Stimulated activated memory B cell treated with anti-CD40 and anti-IgM and Interleukin-4, amounts not matched to agents 10 μg/mL and 1 μg/mL and 100 μg/mL, for 72 hours (primary cell): ENCODE results near the gene SPATS2L.

Experiments used
- ATAC-seq: fragments of 150-1000 bp; cut with Tn5 transposase; 2 replicates; pipeline ENCODE4 v1.10.0; 2021
- H3K27ac Mint-ChIP-seq: one replicate; pipeline ENCODE4 v1.8.0; 2022; ENCODE audit warnings: mild to moderate bottlenecking, mixed read lengths
- H3K27me3 Mint-ChIP-seq: one replicate; pipeline ENCODE4 v1.8.0; 2022; ENCODE audit warnings: mixed read lengths
- H3K36me3 Mint-ChIP-seq: one replicate; pipeline ENCODE4 v1.8.0; 2022; ENCODE audit warnings: mixed read lengths
- H3K4me1 Mint-ChIP-seq: one replicate; pipeline ENCODE4 v1.8.0; 2022; ENCODE audit warnings: mixed read lengths
- H3K4me3 Mint-ChIP-seq: one replicate; pipeline ENCODE4 v1.8.0; 2022; ENCODE audit warnings: mild to moderate bottlenecking, moderate library complexity, mixed read lengths
- H3K9me3 Mint-ChIP-seq: one replicate; pipeline ENCODE4 v1.8.0; 2022; ENCODE audit warnings: mixed read lengths

The SPATS2L gene

DNA sequence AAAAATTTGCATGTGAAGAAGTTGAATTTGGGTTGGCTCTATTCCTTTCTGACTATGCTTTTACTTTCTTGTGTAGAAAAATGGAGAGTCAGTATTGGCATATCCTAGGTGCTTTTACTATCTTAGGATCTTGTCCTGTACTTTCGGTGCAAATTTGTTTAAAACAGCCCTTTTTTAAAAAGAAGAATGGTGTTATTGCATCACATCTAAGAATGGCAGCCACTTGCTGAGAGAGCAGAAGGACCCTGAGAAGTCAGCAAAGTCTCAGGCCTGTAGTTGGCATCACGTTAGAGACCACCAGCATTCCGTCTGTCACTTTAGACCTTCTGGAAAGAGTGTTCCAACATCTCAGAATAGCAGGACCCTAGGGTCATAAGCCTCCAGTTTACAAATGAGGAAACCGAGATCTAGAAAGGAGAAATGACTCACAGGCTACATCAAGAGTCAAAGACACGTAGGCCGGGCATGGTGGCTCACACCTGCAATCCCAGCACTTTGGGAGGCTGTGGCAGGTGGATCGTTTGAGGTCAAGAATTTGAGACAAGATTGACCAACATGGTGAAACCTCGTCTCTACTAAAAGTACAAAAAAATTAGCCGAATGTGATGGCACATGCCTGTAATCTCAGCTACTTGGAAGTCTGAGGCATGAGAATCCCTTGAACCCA lies 42.5 kb downstream of the SPATS2L start:
- H3K4me3 Mint-ChIP-seq = no peak overlapping the region
- ATAC-seq = no peak

GRCh38 chr2:200349868-200350267 lies 43.4 kb downstream of the SPATS2L start:
- no peaks in the 10 kb centered on the region for H3K36me3 Mint-ChIP-seq
- ATAC-seq = no peak
- no peaks in the 10 kb centered on the region for H3K9me3 Mint-ChIP-seq

More for the DNA sequence above, 42.5 kb downstream of the SPATS2L start:
- Mint-ChIP-seq H3K4me1 (no peaks in the 10 kb centered on the region), H3K27me3 (peaks cover 32% of the 10 kb centered on the region), H3K36me3 (no peaks in the 10 kb centered on the region), H3K9me3 (no peaks in the 10 kb centered on the region), H3K27ac (no peak overlapping the region)

DNA sequence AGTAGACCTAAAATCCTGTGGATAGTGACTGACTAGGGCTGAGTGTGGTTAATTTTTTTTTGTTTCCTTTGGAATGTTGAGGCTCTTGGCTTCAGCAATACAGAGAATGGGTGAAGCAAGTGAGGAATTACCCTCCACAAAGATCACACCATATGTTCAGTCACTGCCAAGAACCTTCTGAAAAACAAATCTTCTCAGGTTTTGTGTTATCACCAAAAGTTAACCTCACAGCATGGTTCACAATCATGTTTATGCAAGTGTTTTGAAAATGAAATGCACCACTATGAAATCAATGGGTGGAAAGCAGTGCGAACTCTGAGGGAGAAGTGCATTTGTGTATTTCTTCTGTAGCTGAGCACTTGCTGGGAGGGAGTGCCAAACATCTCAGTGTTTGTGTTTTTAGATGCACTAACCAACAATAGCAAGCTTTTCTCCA lies 44.4 kb downstream of the SPATS2L start:
- Mint-ChIP-seq H3K27me3 (peaks cover 32% of the 10 kb centered on the region), H3K4me1 (no peaks in the 10 kb centered on the region), H3K9me3 (no peaks in the 10 kb centered on the region), H3K4me3 (no peak overlapping the region), H3K27ac (no peak overlapping the region), H3K36me3 (no peaks in the 10 kb centered on the region)
- no peak for ATAC-seq

More at GRCh38 chr2:200349868-200350267, 43.4 kb downstream of the SPATS2L start:
- H3K27me3 Mint-ChIP-seq = peaks cover 32% of the 10 kb centered on the region
- H3K27ac Mint-ChIP-seq = no peak overlapping the region
- H3K4me1 Mint-ChIP-seq = no peaks in the 10 kb centered on the region
- H3K4me3 Mint-ChIP-seq = no peak overlapping the region

DNA sequence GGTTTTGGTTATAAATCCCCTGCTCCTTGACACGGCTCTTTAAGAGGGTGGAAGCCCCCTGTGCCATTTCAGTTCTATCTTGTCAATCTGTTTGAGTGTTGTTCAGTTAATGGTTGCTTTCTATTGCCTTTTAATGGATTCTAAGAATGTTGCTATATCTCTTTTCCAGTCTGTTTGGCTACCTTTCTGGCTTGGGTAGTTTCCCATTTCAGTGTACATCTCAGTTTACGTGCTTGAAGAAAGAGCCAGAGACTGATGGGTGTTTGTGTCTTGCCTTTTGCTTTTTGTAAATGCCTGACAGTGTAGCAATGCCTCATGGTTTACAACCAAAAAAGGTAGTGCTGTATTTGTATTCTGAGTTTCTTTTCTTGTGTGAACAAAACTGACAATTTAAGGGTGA lies 45.3 kb downstream of the SPATS2L start:
- H3K27ac Mint-ChIP-seq = no peak overlapping the region

GRCh38 chr2:200352636-200353035 lies 46.1 kb downstream of the SPATS2L start:
- Mint-ChIP-seq H3K9me3 (no peaks in the 10 kb centered on the region), H3K27me3 (peaks cover 17% of the 10 kb centered on the region), H3K27ac (no peak overlapping the region), H3K36me3 (no peaks in the 10 kb centered on the region), H3K4me3 (no peak overlapping the region), H3K4me1 (no peaks in the 10 kb centered on the region)
- ATAC-seq = no peak

More for the DNA sequence above, 45.3 kb downstream of the SPATS2L start:
- Mint-ChIP-seq H3K27me3 (peaks cover 24% of the 10 kb centered on the region), H3K9me3 (no peaks in the 10 kb centered on the region), H3K4me1 (no peaks in the 10 kb centered on the region), H3K36me3 (no peaks in the 10 kb centered on the region), H3K4me3 (no peak overlapping the region)
- ATAC-seq = no peak

GRCh38 chr2:200353120-200353519 lies 46.6 kb downstream of the SPATS2L start:
- no peak overlapping the region for H3K4me3 Mint-ChIP-seq
- peaks cover 17% of the 10 kb centered on the region for H3K27me3 Mint-ChIP-seq
- ATAC-seq = no peak
- no peaks in the 10 kb centered on the region for H3K9me3 Mint-ChIP-seq
- H3K36me3 Mint-ChIP-seq = no peaks in the 10 kb centered on the region
- H3K27ac Mint-ChIP-seq = no peak overlapping the region
- no peaks in the 10 kb centered on the region for H3K4me1 Mint-ChIP-seq

- Mint-ChIP-seq H3K9me3 (no peaks in the 10 kb centered on the region), H3K27me3 (peaks cover 17% of the 10 kb centered on the region), H3K27ac (no peak overlapping the region), H3K4me1 (no peaks in the 10 kb centered on the region), H3K36me3 (no peaks in the 10 kb centered on the region), H3K4me3 (no peak overlapping the region)
- ATAC-seq = no peak
Measured at GRCh38 chr2:200353874-200354273, 47.4 kb downstream of the SPATS2L start.

DNA sequence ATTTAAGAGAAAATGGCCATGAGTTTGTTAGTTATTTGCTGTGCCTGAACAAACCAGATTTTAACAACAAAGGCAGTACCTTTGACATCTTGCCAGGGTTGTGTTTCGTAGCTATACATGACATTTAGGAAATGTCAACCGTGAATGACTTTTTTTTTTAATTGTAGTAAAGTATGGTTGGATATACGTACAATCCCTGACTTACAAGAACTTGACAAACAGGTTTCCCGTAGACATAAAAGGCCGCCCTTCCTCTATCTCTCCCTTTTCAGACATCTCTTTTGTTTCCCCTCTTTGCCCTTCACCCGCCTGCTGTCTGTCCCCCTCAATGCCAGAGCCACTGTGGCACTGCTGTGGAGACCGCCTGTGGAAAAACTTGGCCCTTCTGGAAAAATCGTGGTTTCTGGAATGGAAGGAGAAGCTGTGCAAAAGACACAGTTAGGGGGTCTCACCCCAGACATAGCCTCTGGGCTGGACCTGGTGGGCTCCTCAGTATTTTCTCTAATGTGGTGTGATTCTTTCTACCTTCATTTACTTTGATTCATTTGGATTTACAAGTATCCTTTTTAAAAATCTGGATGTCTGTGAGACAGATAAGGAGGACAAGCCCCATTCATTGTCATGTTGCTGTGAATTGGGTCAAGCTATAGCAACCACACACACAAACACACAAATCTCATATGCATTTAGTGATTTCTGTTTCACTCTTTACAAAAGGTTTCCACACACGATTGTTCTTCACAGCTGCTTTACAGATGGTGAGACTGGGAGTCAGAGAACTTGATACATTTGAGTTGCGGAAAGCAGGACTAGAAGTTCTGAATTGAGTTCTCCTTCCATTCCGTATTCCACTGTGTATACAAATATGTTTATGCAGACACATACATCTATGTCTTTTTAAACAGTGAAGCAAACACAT lies 48.6 kb downstream of the SPATS2L start:
- Mint-ChIP-seq H3K9me3 (no peaks in the 10 kb centered on the region), H3K36me3 (no peaks in the 10 kb centered on the region), H3K4me1 (no peaks in the 10 kb centered on the region), H3K27me3 (peaks cover 27% of the 10 kb centered on the region), H3K27ac (no peak overlapping the region), H3K4me3 (no peak overlapping the region)
- no peak for ATAC-seq

- H3K9me3 Mint-ChIP-seq = no peaks in the 10 kb centered on the region
- no peaks in the 10 kb centered on the region for H3K4me1 Mint-ChIP-seq
- H3K27ac Mint-ChIP-seq = no peak overlapping the region
- no peaks in the 10 kb centered on the region for H3K36me3 Mint-ChIP-seq
- peaks cover 31% of the 10 kb centered on the region for H3K27me3 Mint-ChIP-seq
- H3K4me3 Mint-ChIP-seq = no peak overlapping the region
- ATAC-seq = no peak
Measured at GRCh38 chr2:200356321-200356720, 49.8 kb downstream of the SPATS2L start.

DNA sequence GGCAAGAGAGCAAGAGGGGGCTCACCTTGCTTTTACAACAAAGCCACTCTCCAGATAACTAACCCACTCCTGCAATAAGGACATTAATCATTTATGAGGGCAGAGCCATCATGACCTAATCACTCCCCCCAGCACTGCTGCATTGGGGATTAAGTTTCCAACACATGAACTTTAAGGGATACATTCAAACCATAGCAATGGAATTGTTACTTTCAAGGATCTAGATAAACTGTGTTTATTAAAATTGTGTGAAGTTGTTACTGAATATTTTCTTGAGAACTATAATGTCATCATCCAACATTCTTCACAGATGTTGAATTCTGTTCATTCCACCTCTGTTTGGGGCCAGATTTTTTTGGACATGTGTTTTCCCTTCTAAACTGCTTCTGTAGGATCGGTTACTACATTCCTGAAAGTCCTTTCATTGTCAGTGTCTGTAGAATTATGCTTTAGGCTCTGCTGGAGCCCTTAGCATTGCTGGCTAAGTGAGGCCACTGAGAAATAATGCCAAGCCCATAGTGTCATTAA lies 50.4 kb downstream of the SPATS2L start:
- no peak overlapping the region for H3K4me3 Mint-ChIP-seq
- H3K27ac Mint-ChIP-seq = no peak overlapping the region
- ATAC-seq = no peak
- no peaks in the 10 kb centered on the region for H3K9me3 Mint-ChIP-seq
- H3K36me3 Mint-ChIP-seq = no peaks in the 10 kb centered on the region
- peaks cover 31% of the 10 kb centered on the region for H3K27me3 Mint-ChIP-seq
- no peaks in the 10 kb centered on the region for H3K4me1 Mint-ChIP-seq

DNA sequence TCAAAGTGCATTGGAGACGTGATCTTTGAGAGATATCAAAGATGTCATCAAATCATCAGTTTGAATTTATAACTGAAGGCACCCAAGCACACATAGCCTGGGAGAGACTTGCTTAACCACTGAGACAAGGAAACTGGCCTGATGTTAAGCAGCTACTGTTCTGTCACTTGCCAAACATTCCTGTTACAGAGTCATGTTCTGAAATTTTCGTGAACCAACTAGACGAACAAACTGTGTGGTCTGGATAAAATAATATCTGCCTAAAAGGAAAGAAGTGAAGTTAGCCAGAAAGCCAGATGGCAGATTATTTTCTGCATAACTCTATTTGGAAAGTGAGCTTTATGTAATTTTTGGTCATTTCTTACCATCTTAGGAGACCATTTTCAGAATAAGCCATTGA lies 51.4 kb downstream of the SPATS2L start:
- ATAC-seq = no peak

GRCh38 chr2:200359552-200359951 lies 53.1 kb downstream of the SPATS2L start:
- Mint-ChIP-seq H3K27me3 (peaks cover 20% of the 10 kb centered on the region), H3K4me1 (no peaks in the 10 kb centered on the region), H3K4me3 (no peak overlapping the region), H3K36me3 (no peaks in the 10 kb centered on the region), H3K27ac (no peak overlapping the region), H3K9me3 (no peaks in the 10 kb centered on the region)
- ATAC-seq = no peak

More for the DNA sequence above, 51.4 kb downstream of the SPATS2L start:
- peaks cover 24% of the 10 kb centered on the region for H3K27me3 Mint-ChIP-seq
- H3K9me3 Mint-ChIP-seq = no peaks in the 10 kb centered on the region
- H3K27ac Mint-ChIP-seq = no peak overlapping the region
- no peaks in the 10 kb centered on the region for H3K36me3 Mint-ChIP-seq
- H3K4me1 Mint-ChIP-seq = no peaks in the 10 kb centered on the region
- no peak overlapping the region for H3K4me3 Mint-ChIP-seq

- Mint-ChIP-seq H3K9me3 (no peaks in the 10 kb centered on the region), H3K4me3 (no peak overlapping the region), H3K36me3 (no peaks in the 10 kb centered on the region), H3K4me1 (no peaks in the 10 kb centered on the region), H3K27ac (no peak overlapping the region), H3K27me3 (peaks cover 28% of the 10 kb centered on the region)
- ATAC-seq = no peak
Measured at GRCh38 chr2:200360364-200360763, 53.9 kb downstream of the SPATS2L start.

- no peak overlapping the region for H3K4me3 Mint-ChIP-seq
- ATAC-seq = no peak
- H3K27ac Mint-ChIP-seq = no peak overlapping the region
- H3K36me3 Mint-ChIP-seq = no peaks in the 10 kb centered on the region
- H3K9me3 Mint-ChIP-seq = no peaks in the 10 kb centered on the region
- no peaks in the 10 kb centered on the region for H3K4me1 Mint-ChIP-seq
- H3K27me3 Mint-ChIP-seq = peaks cover 43% of the 10 kb centered on the region
Measured at GRCh38 chr2:200362202-200362917, 55.9 kb downstream of the SPATS2L start.

DNA sequence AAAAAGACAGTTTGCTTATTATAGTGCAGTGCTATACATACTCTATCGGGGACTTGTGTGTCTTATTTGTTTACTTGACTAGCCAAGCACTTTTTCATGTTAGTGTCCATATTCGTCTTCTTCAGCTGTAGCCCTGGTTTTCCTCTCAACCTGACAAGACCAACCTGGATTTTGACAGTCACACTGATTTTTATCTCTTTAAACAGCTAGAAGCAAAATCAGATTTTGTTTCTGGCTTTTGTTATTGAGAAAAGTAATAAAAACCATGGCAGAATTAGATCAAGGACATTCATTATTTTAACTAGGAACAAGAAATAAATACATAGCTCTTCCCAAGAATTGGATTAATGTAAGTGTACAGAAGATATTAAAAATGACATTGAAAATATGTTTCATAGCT lies 56.8 kb downstream of the SPATS2L start:
- Mint-ChIP-seq H3K4me1 (no peaks in the 10 kb centered on the region), H3K27ac (no peak overlapping the region), H3K4me3 (no peak overlapping the region), H3K9me3 (no peaks in the 10 kb centered on the region), H3K36me3 (no peaks in the 10 kb centered on the region), H3K27me3 (peaks cover 52% of the 10 kb centered on the region)
- no peak for ATAC-seq
